Activated CD8-positive, alpha-beta memory T cell treated with anti-CD3 and anti-CD28 coated beads for 24 hours (primary cell): Measurements from ENCODE around the gene CHRNB4.
"Not testable (repeated sequence)": the region's sequence is repeated elsewhere in the genome, so short reads cannot be mapped to it uniquely, and the experiment has no call there.

Experiments used
- DNase-seq: peaks from one replicate; pipeline ENCODE4 v3.0.0-alpha.2; 2020

Gene CHRNB4

GRCh38 chr15:78641102-78641748, at the start of gene CHRNB4:
TSS of gene CHRNB4 (minus strand) at chr15:78641210. CDS start at chr15:78641133, 77 bp downstream.
- peak; percentile 72 for DNase-seq

GRCh38 chr15:78689626-78690025, 48.6 kb upstream of the CHRNB4 start:
- no peak for DNase-seq

GRCh38 chr15:78685925-78686324, 44.9 kb upstream of the CHRNB4 start:
- DNase-seq, result no peak

GRCh38 chr15:78685159-78685921, 44.3 kb upstream of the CHRNB4 start:
- DNase-seq, result peak; percentile 7

GRCh38 chr15:78684657-78685056, 43.6 kb upstream of the CHRNB4 start:
- DNase-seq, result peak; percentile 13

GRCh38 chr15:78683599-78683998, 42.6 kb upstream of the CHRNB4 start:
- DNase-seq, result not testable (repeated sequence)

- DNase-seq, result no peak
These were observed 41.8 kb upstream of the CHRNB4 start for GRCh38 chr15:78682693-78683410.

GRCh38 chr15:78682004-78682651, 41.1 kb upstream of the CHRNB4 start:
- DNase-seq, result no peak

- DNase-seq, result no peak
These were observed 40.4 kb upstream of the CHRNB4 start for GRCh38 chr15:78681281-78682003.

- no peak for DNase-seq
These were observed 39.5 kb upstream of the CHRNB4 start for GRCh38 chr15:78680431-78681075.

GRCh38 chr15:78679089-78679511, 38.1 kb upstream of the CHRNB4 start:
- no peak for DNase-seq

GRCh38 chr15:78676424-78677110, 35.6 kb upstream of the CHRNB4 start:
- no peak for DNase-seq

- DNase-seq, result no peak
These were observed 34.8 kb upstream of the CHRNB4 start for GRCh38 chr15:78675617-78676360.

- no peak for DNase-seq
These were observed 34.2 kb upstream of the CHRNB4 start for GRCh38 chr15:78675206-78675605.

GRCh38 chr15:78673917-78674444, 33.0 kb upstream of the CHRNB4 start:
- DNase-seq, result no peak

- DNase-seq, result no peak
These were observed 32.5 kb upstream of the CHRNB4 start for GRCh38 chr15:78673476-78673875.

GRCh38 chr15:78672285-78673014, 31.4 kb upstream of the CHRNB4 start:
- no peak for DNase-seq

GRCh38 chr15:78671626-78672211, 30.7 kb upstream of the CHRNB4 start:
- DNase-seq, result no peak

GRCh38 chr15:78668987-78669386, 28.0 kb upstream of the CHRNB4 start:
- DNase-seq, result no peak
